Endothelial cell (in vitro differentiated cells): Measurements from ENCODE around the gene MYO16. TPM values are rescaled to one million over a fixed set of nuclear protein-coding genes. Genes with fewer than 3 reads are reported as not detected.

ENCODE experiments used
- DNase-seq: peaks from one replicate; pipeline ENCODE4 v3.0.0; 2021; ENCODE audit warnings: low spot score
- H3K27ac Mint-ChIP-seq: one replicate; pipeline ENCODE4 v1.8.0; 2021; ENCODE audit warnings: mixed read lengths, inconsistent platforms; ENCODE audit not compliant: unreplicated experiment
- H3K27me3 Mint-ChIP-seq: one replicate; pipeline ENCODE4 v1.8.0; 2021; ENCODE audit warnings: mild to moderate bottlenecking, moderate library complexity, mixed read lengths, inconsistent platforms; ENCODE audit not compliant: unreplicated experiment
- H3K36me3 Mint-ChIP-seq: one replicate; pipeline ENCODE4 v1.8.0; 2021; ENCODE audit warnings: mild to moderate bottlenecking, low read depth, mixed read lengths, inconsistent platforms; ENCODE audit not compliant: unreplicated experiment
- H3K4me1 Mint-ChIP-seq: one replicate; pipeline ENCODE4 v1.8.0; 2021; ENCODE audit warnings: mild to moderate bottlenecking, mixed read lengths, inconsistent platforms; ENCODE audit not compliant: unreplicated experiment
- H3K4me3 Mint-ChIP-seq: one replicate; pipeline ENCODE4 v1.8.0; 2021; ENCODE audit warnings: mild to moderate bottlenecking, mixed read lengths, inconsistent platforms; ENCODE audit not compliant: unreplicated experiment
- H3K9me3 Mint-ChIP-seq: one replicate; pipeline ENCODE4 v1.8.0; 2021; ENCODE audit warnings: mixed read lengths, inconsistent platforms; ENCODE audit not compliant: unreplicated experiment
- CTCF ChIP-seq: fragments of 200-600 bp; sonication (generic); IDR thresholded peaks from one replicate; pipeline ENCODE4 v1.5.0; 2021; ENCODE audit warnings: antibody characterized with exemption; ENCODE audit not compliant: unreplicated experiment
- total RNA-seq: library from RNA; stranded (reverse); fragmentation: NEBNext Ultra II Directional; extraction: Animal tissue kit (Norgen Biotek cat#: 25700); gene quantifications from one replicate; pipeline ENCODE4 v1.2.1, GENCODE V29; 2021; ENCODE audit not compliant: unreplicated experiment

MYO16 gene
- total RNA-seq, 1 donor from 2014 or later = 1.4 TPM

GRCh38 chr13:108700422-108701170 is 71.2 kb downstream of the MYO16 start:
- no peak for DNase-seq
- Mint-ChIP-seq H3K4me1 (no peaks in the 10 kb centered on the region), H3K9me3 (no peaks in the 10 kb centered on the region), H3K36me3 (no peaks in the 10 kb centered on the region), H3K4me3 (no peak overlapping the region), H3K27ac (no peak overlapping the region), H3K27me3 (no peaks in the 10 kb centered on the region)
- TF ChIP-seq CTCF = no peak

- H3K27ac Mint-ChIP-seq = no peak overlapping the region
- no peaks in the 10 kb centered on the region for H3K9me3 Mint-ChIP-seq
- no peaks in the 10 kb centered on the region for H3K27me3 Mint-ChIP-seq
- no peak overlapping the region for H3K4me3 Mint-ChIP-seq
- H3K36me3 Mint-ChIP-seq = no peaks in the 10 kb centered on the region
- DNase-seq = no peak
- TF ChIP-seq CTCF = no peak
- H3K4me1 Mint-ChIP-seq = no peaks in the 10 kb centered on the region
Measured at GRCh38 chr13:108702171-108702570, 72.8 kb downstream of the MYO16 start.

- Mint-ChIP-seq H3K4me3 (no peak overlapping the region), H3K4me1 (no peaks in the 10 kb centered on the region), H3K27me3 (no peaks in the 10 kb centered on the region), H3K36me3 (no peaks in the 10 kb centered on the region), H3K9me3 (no peaks in the 10 kb centered on the region), H3K27ac (no peak overlapping the region)
- TF ChIP-seq CTCF = no peak
- DNase-seq = no peak
Measured at GRCh38 chr13:108705031-108705430, 75.6 kb downstream of the MYO16 start.

- DNase-seq = no peak
- no peak overlapping the region for H3K4me3 Mint-ChIP-seq
- H3K27me3 Mint-ChIP-seq = no peaks in the 10 kb centered on the region
Measured at GRCh38 chr13:108707584-108707983, 78.2 kb downstream of the MYO16 start.

More at GRCh38 chr13:108707584-108707983, 78.2 kb downstream of the MYO16 start:
- no peak for TF ChIP-seq CTCF
- Mint-ChIP-seq H3K9me3 (no peaks in the 10 kb centered on the region), H3K4me1 (no peaks in the 10 kb centered on the region), H3K27ac (no peak overlapping the region), H3K36me3 (no peaks in the 10 kb centered on the region)
